ENCODE data around the gene EIF2AK2. TPM values are rescaled to one million over a fixed set of nuclear protein-coding genes. Genes with fewer than 3 reads are reported as not detected.

EIF2AK2 gene
- total RNA-seq, 1 donor from 2014 or later: 23.8 TPM

DNA sequence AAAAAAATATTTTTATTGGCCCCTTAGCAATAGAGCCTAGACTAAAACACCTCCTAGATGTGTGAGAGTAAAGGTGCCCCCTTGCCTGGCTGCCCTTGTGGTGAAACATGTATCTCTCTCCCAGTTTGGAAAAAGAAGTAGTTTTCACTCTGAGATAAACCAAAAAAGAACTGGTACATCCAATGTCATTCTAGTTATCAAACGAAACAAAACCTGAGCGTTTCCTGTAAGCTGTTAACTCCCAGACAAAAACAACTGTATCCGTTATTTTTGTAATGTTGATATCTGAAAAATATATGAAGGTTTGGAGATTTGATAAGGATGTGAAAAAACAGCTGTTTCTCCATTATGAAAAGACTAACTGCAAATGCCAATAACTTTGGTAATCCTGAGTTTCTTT lies 96.9 kb downstream of the EIF2AK2 start:
- TF ChIP-seq, protein P1, sequence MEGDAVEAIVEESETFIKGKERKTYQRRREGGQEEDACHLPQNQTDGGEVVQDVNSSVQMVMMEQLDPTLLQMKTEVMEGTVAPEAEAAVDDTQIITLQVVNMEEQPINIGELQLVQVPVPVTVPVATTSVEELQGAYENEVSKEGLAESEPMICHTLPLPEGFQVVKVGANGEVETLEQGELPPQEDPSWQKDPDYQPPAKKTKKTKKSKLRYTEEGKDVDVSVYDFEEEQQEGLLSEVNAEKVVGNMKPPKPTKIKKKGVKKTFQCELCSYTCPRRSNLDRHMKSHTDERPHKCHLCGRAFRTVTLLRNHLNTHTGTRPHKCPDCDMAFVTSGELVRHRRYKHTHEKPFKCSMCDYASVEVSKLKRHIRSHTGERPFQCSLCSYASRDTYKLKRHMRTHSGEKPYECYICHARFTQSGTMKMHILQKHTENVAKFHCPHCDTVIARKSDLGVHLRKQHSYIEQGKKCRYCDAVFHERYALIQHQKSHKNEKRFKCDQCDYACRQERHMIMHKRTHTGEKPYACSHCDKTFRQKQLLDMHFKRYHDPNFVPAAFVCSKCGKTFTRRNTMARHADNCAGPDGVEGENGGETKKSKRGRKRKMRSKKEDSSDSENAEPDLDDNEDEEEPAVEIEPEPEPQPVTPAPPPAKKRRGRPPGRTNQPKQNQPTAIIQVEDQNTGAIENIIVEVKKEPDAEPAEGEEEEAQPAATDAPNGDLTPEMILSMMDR (IDR thresholded peaks at IDR 0.05; ENCODE audit: borderline replicate concordance): no peak
- intact Hi-C loops (cut with micrococcal nuclease): no loop called here
- Histone ChIP-seq H3K27ac (replicated peaks) (no peak overlapping the region), H3K27me3 (ENCODE audit: low read depth) (no peaks in the 10 kb centered on the region), H3K4me1 (peaks cover 18% of the 10 kb centered on the region), H3K4me3 (no peak overlapping the region), H3K36me3 (peaks cover 84% of the 10 kb centered on the region), H3K9me3 (replicated peaks) (no peaks in the 10 kb centered on the region)
- no peak for DNase-seq

DNA sequence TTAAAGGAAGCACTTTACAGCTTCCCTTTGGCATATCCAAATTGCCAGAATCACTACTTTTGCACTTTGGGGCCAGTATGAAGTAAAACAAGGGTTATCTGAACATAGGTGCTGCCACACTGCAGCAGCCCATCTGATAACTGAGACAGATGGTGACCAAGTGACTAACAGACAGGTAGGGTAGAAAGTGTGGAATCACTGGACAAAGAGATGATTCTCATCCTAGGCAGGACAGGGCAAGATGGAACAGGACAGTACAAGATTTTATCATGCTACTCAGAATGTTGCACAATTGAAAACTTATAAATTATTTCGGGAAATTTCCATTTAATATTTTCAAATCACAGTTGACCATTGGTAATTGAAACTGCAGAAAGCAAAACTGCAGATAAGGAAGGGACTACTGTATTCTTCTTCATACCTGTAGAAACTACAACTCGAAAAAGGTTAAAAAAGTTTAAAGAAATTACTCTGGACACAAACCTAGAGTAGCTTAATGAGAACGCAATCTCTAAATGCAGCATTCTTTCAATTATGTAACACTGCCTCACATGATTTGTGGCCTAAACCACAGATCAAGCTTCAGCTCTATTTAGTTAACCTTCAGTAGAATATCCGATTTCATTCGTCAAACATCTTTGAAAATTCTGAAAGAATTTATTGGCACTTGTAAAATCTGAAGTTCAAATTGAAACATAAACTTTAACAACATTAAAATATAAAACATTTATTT lies 104.0 kb downstream of the EIF2AK2 start:
- DNase-seq: no peak
- Histone ChIP-seq H3K36me3 (peaks cover 98% of the 10 kb centered on the region), H3K27ac (replicated peaks) (no peak overlapping the region), H3K4me3 (no peak overlapping the region), H3K9me3 (replicated peaks) (no peaks in the 10 kb centered on the region), H3K4me1 (no peaks in the 10 kb centered on the region), H3K27me3 (ENCODE audit: low read depth) (no peaks in the 10 kb centered on the region)
- intact Hi-C loops (cut with micrococcal nuclease): no loop called here
- TF ChIP-seq, protein P1 (IDR thresholded peaks at IDR 0.05; ENCODE audit: borderline replicate concordance): no peak

Other genes with a start within 250 kb of the EIF2AK2 start
- gene STRN, start 190.4 kb downstream of the EIF2AK2 start, total RNA-seq: 55.2 TPM
- 20.0 TPM for gene HEATR5B, start 72.6 kb downstream of the EIF2AK2 start, total RNA-seq
- gene GPATCH11, start 72.5 kb downstream of the EIF2AK2 start, total RNA-seq: 6.3 TPM
- not detected for gene SULT6B1, start 31.7 kb upstream of the EIF2AK2 start, total RNA-seq
- gene CEBPZOS, start 39.5 kb upstream of the EIF2AK2 start, total RNA-seq: 61.3 TPM
- 25.3 TPM for gene CEBPZ, start 74.6 kb upstream of the EIF2AK2 start, total RNA-seq
- 27.5 TPM for gene NDUFAF7, start 74.7 kb upstream of the EIF2AK2 start, total RNA-seq
- gene PRKD3, start 167.9 kb upstream of the EIF2AK2 start, total RNA-seq: 14.8 TPM
- gene QPCT, start 187.7 kb upstream of the EIF2AK2 start, total RNA-seq: 2.0 TPM